Measurements from ENCODE around the gene UBE2H.
"Not testable (repeated sequence)": the region's sequence is repeated elsewhere in the genome, so short reads cannot be mapped to it uniquely, and the experiment has no call there.

The UBE2H gene

GRCh38 chr7:129803546-129804081 is 149.1 kb downstream of the UBE2H start:
- Histone ChIP-seq H3K4me1 (ENCODE audit: insufficient read depth, low read length) (peaks cover 11% of the 10 kb centered on the region), H3K36me3 (ENCODE audit: insufficient read depth, low read length) (no peaks in the 10 kb centered on the region), H3K9me3 (ENCODE audit: control insufficient read depth, insufficient read depth, low read length) (no peaks in the 10 kb centered on the region), H3K9ac (ENCODE audit: low read depth, low read length) (no peak overlapping the region)

- H3K36me3 ChIP-seq (ENCODE audit: insufficient read depth, low read length), result no peaks in the 10 kb centered on the region
- no peaks in the 10 kb centered on the region for H3K9me3 ChIP-seq (ENCODE audit: control insufficient read depth, insufficient read depth, low read length)
- H3K4me1 ChIP-seq (ENCODE audit: insufficient read depth, low read length), result peaks cover 16% of the 10 kb centered on the region
- H3K9ac ChIP-seq (ENCODE audit: low read depth, low read length), result no peak overlapping the region
Measured at GRCh38 chr7:129801882-129802281, 150.9 kb downstream of the UBE2H start.

GRCh38 chr7:129800901-129801300 is 151.9 kb downstream of the UBE2H start:
- H3K36me3 ChIP-seq (ENCODE audit: insufficient read depth, low read length), result no peaks in the 10 kb centered on the region
- peaks cover 16% of the 10 kb centered on the region for H3K4me1 ChIP-seq (ENCODE audit: insufficient read depth, low read length)
- no peaks in the 10 kb centered on the region for H3K9me3 ChIP-seq (ENCODE audit: control insufficient read depth, insufficient read depth, low read length)
- no peak overlapping the region for H3K9ac ChIP-seq (ENCODE audit: low read depth, low read length)

GRCh38 chr7:129799350-129799955 is 153.3 kb downstream of the UBE2H start:
- no peaks in the 10 kb centered on the region for H3K9me3 ChIP-seq (ENCODE audit: control insufficient read depth, insufficient read depth, low read length)
- H3K9ac ChIP-seq (ENCODE audit: low read depth, low read length), result no peak overlapping the region

GRCh38 chr7:129798616-129799349 is 154.0 kb downstream of the UBE2H start:
- Histone ChIP-seq H3K9ac (ENCODE audit: low read depth, low read length) (no peak overlapping the region), H3K9me3 (ENCODE audit: control insufficient read depth, insufficient read depth, low read length) (no peaks in the 10 kb centered on the region), H3K4me1 (ENCODE audit: insufficient read depth, low read length) (peaks cover 16% of the 10 kb centered on the region), H3K36me3 (ENCODE audit: insufficient read depth, low read length) (no peaks in the 10 kb centered on the region)

More at GRCh38 chr7:129799350-129799955, 153.3 kb downstream of the UBE2H start:
- Histone ChIP-seq H3K4me1 (ENCODE audit: insufficient read depth, low read length) (peaks cover 16% of the 10 kb centered on the region), H3K36me3 (ENCODE audit: insufficient read depth, low read length) (no peaks in the 10 kb centered on the region)

- H3K9me3 ChIP-seq (ENCODE audit: control insufficient read depth, insufficient read depth, low read length), result no peaks in the 10 kb centered on the region
- H3K9ac ChIP-seq (ENCODE audit: low read depth, low read length), result no peak overlapping the region
- H3K4me1 ChIP-seq (ENCODE audit: insufficient read depth, low read length), result peaks cover 16% of the 10 kb centered on the region
- H3K36me3 ChIP-seq (ENCODE audit: insufficient read depth, low read length), result no peaks in the 10 kb centered on the region
Measured at GRCh38 chr7:129797214-129797789, 155.5 kb downstream of the UBE2H start.

- no peak overlapping the region for H3K9ac ChIP-seq (ENCODE audit: low read depth, low read length)
- H3K9me3 ChIP-seq (ENCODE audit: control insufficient read depth, insufficient read depth, low read length), result no peaks in the 10 kb centered on the region
- H3K36me3 ChIP-seq (ENCODE audit: insufficient read depth, low read length), result no peaks in the 10 kb centered on the region
- peaks cover 7% of the 10 kb centered on the region; the same call in 1 of the 2 replicates for H3K4me1 ChIP-seq (ENCODE audit: insufficient read depth, low read length)
Measured at GRCh38 chr7:129796186-129796775, 156.5 kb downstream of the UBE2H start.

- not testable (repeated sequence) for H3K36me3 ChIP-seq (ENCODE audit: insufficient read depth, low read length); H3K9me3 ChIP-seq (ENCODE audit: control insufficient read depth, insufficient read depth, low read length); H3K9ac ChIP-seq (ENCODE audit: low read depth, low read length); H3K4me1 ChIP-seq (ENCODE audit: insufficient read depth, low read length)
Measured at GRCh38 chr7:129794461-129794860, 158.3 kb downstream of the UBE2H start.

GRCh38 chr7:129793506-129794310 is 159.1 kb downstream of the UBE2H start:
- Histone ChIP-seq H3K9ac (ENCODE audit: low read depth, low read length) (no peak overlapping the region), H3K4me1 (ENCODE audit: insufficient read depth, low read length) (peaks cover 7% of the 10 kb centered on the region; the same call in 1 of the 2 replicates), H3K36me3 (ENCODE audit: insufficient read depth, low read length) (no peaks in the 10 kb centered on the region), H3K9me3 (ENCODE audit: control insufficient read depth, insufficient read depth, low read length) (no peaks in the 10 kb centered on the region)

GRCh38 chr7:129792721-129793120 is 160.0 kb downstream of the UBE2H start:
- Histone ChIP-seq H3K36me3 (ENCODE audit: insufficient read depth, low read length) (no peaks in the 10 kb centered on the region), H3K9ac (ENCODE audit: low read depth, low read length) (no peak overlapping the region), H3K4me1 (ENCODE audit: insufficient read depth, low read length) (peaks cover 4% of the 10 kb centered on the region; the same call in 1 of the 2 replicates), H3K9me3 (ENCODE audit: control insufficient read depth, insufficient read depth, low read length) (no peaks in the 10 kb centered on the region)

- Histone ChIP-seq H3K9ac (ENCODE audit: low read depth, low read length) (no peak overlapping the region), H3K36me3 (ENCODE audit: insufficient read depth, low read length) (no peaks in the 10 kb centered on the region), H3K4me1 (ENCODE audit: insufficient read depth, low read length) (peaks cover 13% of the 10 kb centered on the region; the same call in 1 of the 2 replicates), H3K9me3 (ENCODE audit: control insufficient read depth, insufficient read depth, low read length) (no peaks in the 10 kb centered on the region)
Measured at GRCh38 chr7:129790136-129790535, 162.6 kb downstream of the UBE2H start.

- Histone ChIP-seq H3K4me1 (ENCODE audit: insufficient read depth, low read length) (peaks cover 16% of the 10 kb centered on the region; the same call in 1 of the 2 replicates), H3K9ac (ENCODE audit: low read depth, low read length) (no peak overlapping the region), H3K36me3 (ENCODE audit: insufficient read depth, low read length) (no peaks in the 10 kb centered on the region), H3K9me3 (ENCODE audit: control insufficient read depth, insufficient read depth, low read length) (no peaks in the 10 kb centered on the region)
Measured at GRCh38 chr7:129789652-129790051, 163.1 kb downstream of the UBE2H start.

- no peaks in the 10 kb centered on the region for H3K36me3 ChIP-seq (ENCODE audit: insufficient read depth, low read length)
- H3K9me3 ChIP-seq (ENCODE audit: control insufficient read depth, insufficient read depth, low read length), result no peaks in the 10 kb centered on the region
- H3K4me1 ChIP-seq (ENCODE audit: insufficient read depth, low read length), result peaks cover 16% of the 10 kb centered on the region; the same call in 1 of the 2 replicates
- H3K9ac ChIP-seq (ENCODE audit: low read depth, low read length), result no peak overlapping the region
Measured at GRCh38 chr7:129789000-129789399, 163.8 kb downstream of the UBE2H start.

Data from ES-I3 (cell line).